Neural cell (in vitro differentiated cells): Measurements from ENCODE around the gene TNFAIP8.

ENCODE experiments used
- CTCF ChIP-seq: fragments of 450-650 bp; IDR thresholded peaks from 2 replicates; pipeline ENCODE4 v1.5.1; 2014; ENCODE audit warnings: antibody characterized with exemption, mild to moderate bottlenecking, moderate library complexity; ENCODE audit not compliant: poor library complexity, severe bottlenecking
- EP300 ChIP-seq: fragments of 450-650 bp; conservative IDR thresholded peaks from 2 replicates; pipeline ENCODE4 v1.6.1; 2014; ENCODE audit warnings: antibody characterized with exemption, mild to moderate bottlenecking, moderate library complexity; ENCODE audit not compliant: poor library complexity, severe bottlenecking
- EZH2 ChIP-seq: fragments of 200-600, 300-800 bp; shearing (Covaris generic), sonication (generic); IDR thresholded peaks from 2 replicates; pipeline ENCODE4 v1.6.1; 2014; ENCODE audit warnings: antibody characterized with exemption, low read length, borderline replicate concordance, mild to moderate bottlenecking; ENCODE audit not compliant: insufficient read depth, poor library complexity, severe bottlenecking
- POLR2AphosphoS5 ChIP-seq: IDR thresholded peaks from 2 replicates; pipeline ENCODE4 v1.6.1; 2012
- RAD21 ChIP-seq: fragments of 450-650 bp; conservative IDR thresholded peaks from 2 replicates; pipeline ENCODE4 v1.6.1; 2014; ENCODE audit warnings: antibody characterized with exemption, mild to moderate bottlenecking, moderate library complexity
- TAF1 ChIP-seq: IDR thresholded peaks from 2 replicates; pipeline ENCODE4 v1.6.1; 2012; ENCODE audit warnings: low read depth

GRCh38 chr5:119418606-119419100 lies 62.8 kb downstream of the TNFAIP8 start:
- TF ChIP-seq CTCF (no peak), RAD21 (no peak), EP300 (no peak), TAF1 (no peak), POLR2AphosphoS5 (no peak), EZH2 (no peak)
